Measurements from ENCODE around the gene GRM7.

The GRM7 gene

DNA sequence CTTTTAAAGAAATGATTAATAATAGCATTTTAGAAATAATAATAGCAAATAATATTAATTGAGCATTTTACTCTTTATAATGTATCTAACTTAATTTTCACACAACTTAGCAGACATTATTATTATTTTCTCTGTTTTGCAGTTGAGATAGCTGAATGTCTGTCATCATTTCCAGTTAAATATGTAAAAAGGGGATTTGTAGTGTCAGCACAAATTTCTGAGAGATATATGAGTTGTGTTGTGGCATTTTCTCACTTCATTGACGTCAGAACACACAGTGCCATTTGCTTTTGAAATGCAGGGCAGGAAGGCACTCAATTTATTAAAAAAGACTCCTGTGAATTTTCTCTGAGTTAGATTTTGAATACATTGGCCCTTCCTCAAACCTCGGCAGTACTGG lies 111.0 kb downstream of the GRM7 start:
- Histone ChIP-seq H3K4me1 (ENCODE audit: control insufficient read depth, insufficient read depth, low read length) (peaks cover 6% of the 10 kb centered on the region; the same call in 1 of the 2 replicates), H3K9me3 (ENCODE audit: control insufficient read depth, insufficient read depth, low read depth, low read length) (no peaks in the 10 kb centered on the region), H3K9ac (ENCODE audit: low read length) (no peak overlapping the region), H3K36me3 (ENCODE audit: control insufficient read depth, insufficient read depth, low read length) (no peaks in the 10 kb centered on the region), H3K27me3 (ENCODE audit: control insufficient read depth, insufficient read depth, low read length) (no peaks in the 10 kb centered on the region), H3K4me3 (ENCODE audit: low read depth, low read length) (no peak overlapping the region), H3K27ac (ENCODE audit: low read depth, low read length) (no peak overlapping the region)

DNA sequence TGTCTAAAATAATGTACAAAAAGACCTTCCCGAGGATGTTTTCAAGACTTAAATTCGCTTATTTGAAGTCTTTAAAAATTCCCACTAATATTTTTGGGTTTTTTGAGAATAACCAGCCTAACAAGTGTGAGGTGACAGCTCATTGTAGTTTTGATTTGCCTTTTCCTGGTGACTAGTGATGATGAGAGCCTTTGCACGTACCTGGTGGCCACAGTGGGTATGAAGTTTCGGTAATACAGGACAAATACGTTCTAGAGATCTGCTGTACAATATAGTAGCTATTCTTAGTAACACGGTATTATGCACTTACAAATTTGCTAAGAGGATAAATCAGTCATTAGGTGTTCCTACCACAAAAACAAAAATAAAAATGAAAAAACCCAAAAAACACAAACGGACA lies 124.9 kb downstream of the GRM7 start:
- Histone ChIP-seq H3K4me1 (ENCODE audit: control insufficient read depth, insufficient read depth, low read length) (peaks cover 8% of the 10 kb centered on the region), H3K36me3 (ENCODE audit: control insufficient read depth, insufficient read depth, low read length) (no peaks in the 10 kb centered on the region), H3K4me3 (ENCODE audit: low read depth, low read length) (no peak overlapping the region), H3K9me3 (ENCODE audit: control insufficient read depth, insufficient read depth, low read depth, low read length) (no peaks in the 10 kb centered on the region), H3K9ac (ENCODE audit: low read length) (no peak overlapping the region), H3K27ac (ENCODE audit: low read depth, low read length) (no peak overlapping the region), H3K27me3 (ENCODE audit: control insufficient read depth, insufficient read depth, low read length) (no peaks in the 10 kb centered on the region)

DNA sequence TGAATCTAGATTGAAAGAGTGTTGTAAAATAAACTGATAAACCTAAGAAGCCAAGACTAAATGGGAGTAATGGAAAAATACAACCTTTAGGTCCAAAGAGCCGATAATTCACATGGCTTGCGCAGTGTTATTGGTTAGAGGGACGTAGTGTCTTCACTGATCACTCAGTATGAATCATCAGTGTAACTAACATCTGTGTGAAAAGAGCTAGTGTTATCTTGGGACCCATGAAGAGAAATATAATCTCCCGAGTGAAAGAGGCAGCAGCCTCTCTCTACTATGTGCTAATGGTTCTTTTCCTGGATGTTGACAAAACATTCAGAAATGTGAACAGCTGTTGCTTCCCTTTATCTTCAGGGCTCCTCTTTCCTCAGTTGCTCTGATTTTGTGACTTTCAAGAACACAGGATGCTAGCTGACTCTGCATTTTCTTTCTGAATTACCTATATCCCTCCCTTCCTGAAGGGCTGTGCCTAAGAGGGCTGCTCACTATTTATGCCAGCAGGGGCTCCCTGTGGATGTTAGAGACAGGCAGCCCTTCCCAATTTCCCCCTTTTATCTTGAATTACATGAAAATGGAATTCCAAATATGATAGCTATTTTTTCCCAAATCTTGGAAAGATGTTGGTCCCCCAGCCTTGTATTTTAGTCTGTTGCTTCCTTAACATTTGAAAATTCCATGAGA lies 128.8 kb downstream of the GRM7 start:
- Histone ChIP-seq H3K36me3 (ENCODE audit: control insufficient read depth, insufficient read depth, low read length) (no peaks in the 10 kb centered on the region), H3K9ac (ENCODE audit: low read length) (no peak overlapping the region), H3K27ac (ENCODE audit: low read depth, low read length) (no peak overlapping the region), H3K27me3 (ENCODE audit: control insufficient read depth, insufficient read depth, low read length) (no peaks in the 10 kb centered on the region), H3K4me3 (ENCODE audit: low read depth, low read length) (no peak overlapping the region), H3K4me1 (ENCODE audit: control insufficient read depth, insufficient read depth, low read length) (peaks cover 8% of the 10 kb centered on the region), H3K9me3 (ENCODE audit: control insufficient read depth, insufficient read depth, low read depth, low read length) (no peaks in the 10 kb centered on the region)

DNA sequence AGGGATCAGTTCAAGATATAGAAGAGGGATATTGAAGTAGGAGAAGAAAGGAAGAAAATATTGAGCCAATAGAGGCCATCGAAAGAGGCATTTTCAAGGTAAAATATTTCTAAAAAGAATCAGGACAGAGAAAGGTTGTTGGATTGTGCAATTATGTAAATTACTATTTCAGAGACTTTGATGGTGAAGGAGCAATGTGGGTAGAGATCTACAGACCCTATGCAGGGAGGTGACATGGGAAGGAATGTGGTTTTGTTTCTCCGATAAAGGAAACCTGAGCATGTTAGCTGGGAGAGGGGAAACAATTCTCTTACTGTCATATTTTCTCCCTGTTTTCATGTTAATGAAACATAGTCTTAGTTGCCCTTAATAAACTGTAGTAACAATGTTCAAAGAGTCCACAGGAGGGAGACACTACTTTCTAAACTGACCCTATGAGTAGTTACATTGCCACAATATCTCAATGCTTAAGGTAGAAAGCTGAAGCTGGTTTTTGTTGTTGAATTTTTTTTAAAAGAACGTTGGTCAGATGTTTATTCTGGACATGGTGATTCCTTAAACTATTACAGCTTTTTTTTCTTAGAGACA lies 133.3 kb downstream of the GRM7 start:
- Histone ChIP-seq H3K4me1 (ENCODE audit: control insufficient read depth, insufficient read depth, low read length) (peaks cover 8% of the 10 kb centered on the region), H3K4me3 (ENCODE audit: low read depth, low read length) (no peak overlapping the region), H3K27ac (ENCODE audit: low read depth, low read length) (no peak overlapping the region), H3K9ac (ENCODE audit: low read length) (no peak overlapping the region), H3K9me3 (ENCODE audit: control insufficient read depth, insufficient read depth, low read depth, low read length) (peaks cover 12% of the 10 kb centered on the region), H3K36me3 (ENCODE audit: control insufficient read depth, insufficient read depth, low read length) (no peaks in the 10 kb centered on the region), H3K27me3 (ENCODE audit: control insufficient read depth, insufficient read depth, low read length) (no peaks in the 10 kb centered on the region)

DNA sequence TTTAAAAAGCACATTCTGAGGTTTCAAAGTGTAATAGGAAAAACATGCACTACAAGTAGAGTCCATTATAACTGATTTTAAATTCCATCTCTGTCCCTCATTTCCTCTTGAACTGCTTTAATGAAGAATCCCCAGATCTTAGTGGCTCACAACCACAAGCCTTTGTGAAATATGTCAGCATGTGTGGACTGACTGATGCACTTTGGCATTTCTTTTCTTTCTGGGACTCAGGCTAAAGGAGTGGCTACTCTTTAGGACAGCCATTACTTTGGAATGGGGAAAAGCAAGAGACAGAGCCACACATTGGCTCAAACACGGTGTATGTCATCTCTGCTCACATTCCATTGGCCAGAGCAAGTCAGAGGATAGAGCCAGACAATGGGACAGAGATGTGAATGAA lies 139.6 kb downstream of the GRM7 start:
- H3K4me3 ChIP-seq (ENCODE audit: low read depth, low read length), result no peak overlapping the region

DNA sequence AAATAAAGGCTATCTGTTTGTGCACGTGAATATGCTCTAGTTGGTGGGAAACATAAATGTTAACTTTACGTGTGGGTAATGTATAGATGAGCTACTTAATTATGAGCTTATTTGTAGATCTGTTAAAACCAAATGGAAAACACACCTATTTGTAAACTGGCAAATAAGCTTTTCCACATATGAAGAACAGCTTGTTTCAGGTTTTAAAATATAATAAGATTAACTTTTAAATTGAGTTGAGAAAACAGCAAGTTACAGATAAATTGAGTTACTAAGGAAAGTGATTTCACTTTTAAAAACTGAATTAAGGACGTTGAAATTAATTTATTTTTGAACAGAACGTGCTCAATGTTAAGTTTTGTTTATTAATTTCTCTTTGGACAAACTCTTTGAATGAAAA lies 140.5 kb downstream of the GRM7 start:
- no peak overlapping the region for H3K9ac ChIP-seq (ENCODE audit: low read length)
- no peak overlapping the region for H3K27ac ChIP-seq (ENCODE audit: low read depth, low read length)

More for the DNA sequence above, 139.6 kb downstream of the GRM7 start:
- Histone ChIP-seq H3K9ac (ENCODE audit: low read length) (no peak overlapping the region), H3K36me3 (ENCODE audit: control insufficient read depth, insufficient read depth, low read length) (no peaks in the 10 kb centered on the region), H3K4me1 (ENCODE audit: control insufficient read depth, insufficient read depth, low read length) (no peaks in the 10 kb centered on the region), H3K9me3 (ENCODE audit: control insufficient read depth, insufficient read depth, low read depth, low read length) (peaks cover 12% of the 10 kb centered on the region), H3K27ac (ENCODE audit: low read depth, low read length) (no peak overlapping the region), H3K27me3 (ENCODE audit: control insufficient read depth, insufficient read depth, low read length) (no peaks in the 10 kb centered on the region)

DNA sequence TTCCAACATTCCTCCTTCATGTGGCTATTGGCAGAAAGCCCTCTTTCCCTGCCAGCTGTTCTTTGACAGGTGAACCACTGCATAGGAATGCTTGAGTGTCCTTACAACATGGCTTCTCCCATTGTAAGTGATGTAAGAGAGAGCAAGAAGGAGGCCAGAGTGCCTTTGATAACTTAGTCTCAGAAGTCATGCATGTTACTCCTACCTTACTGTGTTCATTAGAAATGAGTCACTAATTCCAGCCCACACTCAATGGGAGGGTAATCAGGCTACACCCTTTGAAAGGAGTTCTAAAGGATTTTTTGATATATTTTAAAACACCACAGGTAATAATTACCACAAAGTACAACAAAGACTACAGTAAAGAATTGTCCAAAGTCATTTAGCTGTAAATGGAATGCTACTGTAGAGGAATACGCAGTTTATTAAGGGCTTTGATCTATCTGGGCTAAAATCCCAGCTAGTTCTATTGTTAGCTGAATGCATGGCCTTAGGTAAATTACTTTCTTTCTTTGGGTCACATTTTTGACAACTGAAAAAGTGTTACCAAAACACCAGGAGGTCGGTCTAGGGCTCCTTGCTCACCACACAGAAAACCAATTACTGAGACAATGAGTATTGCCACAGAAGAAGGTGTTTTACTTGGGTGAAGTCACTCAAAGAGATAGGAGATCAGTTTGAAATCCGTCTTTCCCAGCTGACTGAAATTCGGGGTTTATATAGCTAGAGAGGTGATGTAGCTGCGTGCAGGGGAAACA lies 154.9 kb downstream of the GRM7 start:
- Histone ChIP-seq H3K27ac (ENCODE audit: low read depth, low read length) (no peak overlapping the region), H3K9ac (ENCODE audit: low read length) (no peak overlapping the region), H3K4me3 (ENCODE audit: low read depth, low read length) (no peak overlapping the region), H3K9me3 (ENCODE audit: control insufficient read depth, insufficient read depth, low read depth, low read length) (no peaks in the 10 kb centered on the region), H3K27me3 (ENCODE audit: control insufficient read depth, insufficient read depth, low read length) (no peaks in the 10 kb centered on the region), H3K4me1 (ENCODE audit: control insufficient read depth, insufficient read depth, low read length) (peaks cover 25% of the 10 kb centered on the region; the same call in 1 of the 2 replicates), H3K36me3 (ENCODE audit: control insufficient read depth, insufficient read depth, low read length) (no peaks in the 10 kb centered on the region)

More for the DNA sequence above, 140.5 kb downstream of the GRM7 start:
- Histone ChIP-seq H3K4me3 (ENCODE audit: low read depth, low read length) (no peak overlapping the region), H3K4me1 (ENCODE audit: control insufficient read depth, insufficient read depth, low read length) (no peaks in the 10 kb centered on the region; the same call in 1 of the 2 replicates), H3K27me3 (ENCODE audit: control insufficient read depth, insufficient read depth, low read length) (no peaks in the 10 kb centered on the region), H3K9me3 (ENCODE audit: control insufficient read depth, insufficient read depth, low read depth, low read length) (peaks cover 12% of the 10 kb centered on the region), H3K36me3 (ENCODE audit: control insufficient read depth, insufficient read depth, low read length) (no peaks in the 10 kb centered on the region)

DNA sequence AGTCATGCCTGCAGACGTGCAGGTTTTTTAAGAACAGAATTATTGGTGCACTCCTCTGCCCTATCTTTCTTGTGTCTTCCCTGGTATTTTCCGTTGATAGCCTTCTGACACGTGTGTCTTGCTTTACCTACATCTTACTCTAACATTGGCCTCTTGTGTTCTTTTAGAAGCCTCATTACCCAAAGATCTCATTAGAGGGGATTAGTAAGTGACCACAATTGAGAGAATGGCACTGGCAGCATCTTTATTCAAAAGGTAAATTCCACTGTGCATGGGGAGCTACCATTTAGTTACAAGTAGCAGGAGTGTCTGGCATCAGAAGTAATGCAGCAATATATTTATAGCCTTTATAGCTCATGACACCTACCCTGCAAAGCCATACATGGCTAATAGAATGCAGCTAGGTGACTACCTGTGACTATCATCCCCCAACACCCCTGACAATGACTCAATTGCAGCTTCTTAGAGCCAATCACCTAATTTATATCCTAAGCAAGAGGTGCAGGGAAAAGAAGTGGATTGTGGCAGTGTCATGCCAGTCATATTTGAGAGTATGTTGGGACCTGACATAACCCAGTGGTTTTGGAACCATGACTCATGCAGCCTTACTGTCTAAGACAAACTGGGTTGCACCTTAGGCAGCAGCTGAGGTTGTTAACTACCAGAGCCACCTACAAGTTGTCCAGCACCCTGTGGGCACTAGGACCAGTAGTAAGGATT lies 164.8 kb downstream of the GRM7 start:
- Histone ChIP-seq H3K9ac (ENCODE audit: low read length) (no peak overlapping the region), H3K4me3 (ENCODE audit: low read depth, low read length) (no peak overlapping the region), H3K27ac (ENCODE audit: low read depth, low read length) (no peak overlapping the region), H3K36me3 (ENCODE audit: control insufficient read depth, insufficient read depth, low read length) (no peaks in the 10 kb centered on the region), H3K9me3 (ENCODE audit: control insufficient read depth, insufficient read depth, low read depth, low read length) (no peaks in the 10 kb centered on the region), H3K27me3 (ENCODE audit: control insufficient read depth, insufficient read depth, low read length) (no peaks in the 10 kb centered on the region), H3K4me1 (ENCODE audit: control insufficient read depth, insufficient read depth, low read length) (no peaks in the 10 kb centered on the region)

DNA sequence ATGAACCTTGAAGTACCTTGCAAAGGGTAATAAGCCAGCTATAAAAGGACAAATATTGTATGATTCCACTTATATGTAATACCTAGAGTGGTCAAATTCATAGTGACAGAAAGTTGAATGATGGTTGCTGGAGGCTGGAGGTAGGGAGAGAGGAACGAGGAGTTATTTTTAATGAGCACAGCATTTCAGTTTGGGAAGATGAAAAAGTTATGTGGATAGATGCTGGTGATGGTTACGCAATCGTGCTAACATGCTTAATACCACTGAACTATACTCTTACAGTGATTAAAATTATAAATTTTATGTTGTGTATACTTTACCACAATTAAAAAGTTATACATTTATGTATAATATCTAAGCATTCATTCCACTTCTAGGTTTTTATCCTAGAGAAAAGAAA lies 168.6 kb downstream of the GRM7 start:
- Histone ChIP-seq H3K36me3 (ENCODE audit: control insufficient read depth, insufficient read depth, low read length) (no peaks in the 10 kb centered on the region), H3K4me1 (ENCODE audit: control insufficient read depth, insufficient read depth, low read length) (no peaks in the 10 kb centered on the region), H3K27ac (ENCODE audit: low read depth, low read length) (no peak overlapping the region), H3K27me3 (ENCODE audit: control insufficient read depth, insufficient read depth, low read length) (no peaks in the 10 kb centered on the region), H3K9me3 (ENCODE audit: control insufficient read depth, insufficient read depth, low read depth, low read length) (no peaks in the 10 kb centered on the region), H3K4me3 (ENCODE audit: low read depth, low read length) (no peak overlapping the region), H3K9ac (ENCODE audit: low read length) (no peak overlapping the region)

DNA sequence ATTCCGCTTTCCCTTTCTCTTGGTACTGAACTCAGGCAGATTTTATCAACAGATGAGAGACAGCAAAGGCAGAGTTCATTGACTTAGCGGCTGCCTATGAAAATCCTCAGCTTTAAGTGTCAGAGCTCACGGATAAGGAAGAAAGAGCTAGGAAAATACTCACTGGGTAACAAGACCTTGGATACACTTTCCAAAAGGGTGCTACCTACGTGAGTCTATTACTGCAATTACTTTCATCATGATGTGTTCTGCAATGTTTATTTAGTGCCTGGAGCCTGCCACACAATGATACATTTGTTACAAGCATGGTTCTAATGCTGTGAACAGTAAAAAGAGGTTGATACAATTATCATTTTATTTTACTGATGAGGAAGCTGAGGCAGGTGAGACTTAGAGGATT lies 177.5 kb downstream of the GRM7 start:
- H3K36me3 ChIP-seq (ENCODE audit: control insufficient read depth, insufficient read depth, low read length), result no peaks in the 10 kb centered on the region
- no peaks in the 10 kb centered on the region for H3K4me1 ChIP-seq (ENCODE audit: control insufficient read depth, insufficient read depth, low read length)
- H3K27me3 ChIP-seq (ENCODE audit: control insufficient read depth, insufficient read depth, low read length), result no peaks in the 10 kb centered on the region
- no peak overlapping the region for H3K4me3 ChIP-seq (ENCODE audit: low read depth, low read length)
- H3K27ac ChIP-seq (ENCODE audit: low read depth, low read length), result no peak overlapping the region
- no peak overlapping the region for H3K9ac ChIP-seq (ENCODE audit: low read length)
- no peaks in the 10 kb centered on the region for H3K9me3 ChIP-seq (ENCODE audit: control insufficient read depth, insufficient read depth, low read depth, low read length)

DNA sequence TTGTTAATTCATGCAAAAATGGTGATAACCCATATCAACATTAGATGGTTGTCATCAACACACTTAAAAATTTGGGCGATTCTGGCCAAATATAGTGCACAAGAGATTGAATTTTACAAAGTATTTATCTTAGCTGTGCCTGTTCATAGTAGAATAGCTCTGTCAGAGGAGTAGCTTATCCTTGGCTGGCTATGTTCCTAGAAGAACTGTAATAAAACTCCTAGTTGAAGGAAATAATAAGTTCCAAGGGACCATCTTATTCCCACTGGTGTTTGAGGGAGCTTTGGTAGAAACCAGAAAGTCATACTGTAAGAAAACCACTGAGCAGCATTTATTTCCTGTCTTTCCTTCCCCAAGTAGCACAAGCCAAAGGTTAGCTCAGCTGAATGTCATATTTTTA lies 201.8 kb downstream of the GRM7 start:
- Histone ChIP-seq H3K27ac (ENCODE audit: low read depth, low read length) (no peak overlapping the region), H3K4me3 (ENCODE audit: low read depth, low read length) (no peak overlapping the region), H3K4me1 (ENCODE audit: control insufficient read depth, insufficient read depth, low read length) (no peaks in the 10 kb centered on the region), H3K9me3 (ENCODE audit: control insufficient read depth, insufficient read depth, low read depth, low read length) (peaks cover 9% of the 10 kb centered on the region; the same call in 1 of the 2 replicates), H3K36me3 (ENCODE audit: control insufficient read depth, insufficient read depth, low read length) (no peaks in the 10 kb centered on the region), H3K9ac (ENCODE audit: low read length) (no peak overlapping the region), H3K27me3 (ENCODE audit: control insufficient read depth, insufficient read depth, low read length) (no peaks in the 10 kb centered on the region)
